GM18498 (cell line): Measurements from ENCODE around the gene ARID5A.
A peak's percentile ranks its signal among the peaks of the same experiment; 100 is the strongest.
"Not testable (repeated sequence)": the region's sequence is repeated elsewhere in the genome, so short reads cannot be mapped to it uniquely, and the experiment has no call there.

ENCODE experiments used
- ATAC-seq: cut with Tn5 transposase; IDR thresholded peaks from one replicate; pipeline ENCODE4 v1.9.1; 2021; ENCODE audit warnings: mild to moderate bottlenecking, moderate library complexity; ENCODE audit not compliant: unreplicated experiment

ARID5A gene

DNA sequence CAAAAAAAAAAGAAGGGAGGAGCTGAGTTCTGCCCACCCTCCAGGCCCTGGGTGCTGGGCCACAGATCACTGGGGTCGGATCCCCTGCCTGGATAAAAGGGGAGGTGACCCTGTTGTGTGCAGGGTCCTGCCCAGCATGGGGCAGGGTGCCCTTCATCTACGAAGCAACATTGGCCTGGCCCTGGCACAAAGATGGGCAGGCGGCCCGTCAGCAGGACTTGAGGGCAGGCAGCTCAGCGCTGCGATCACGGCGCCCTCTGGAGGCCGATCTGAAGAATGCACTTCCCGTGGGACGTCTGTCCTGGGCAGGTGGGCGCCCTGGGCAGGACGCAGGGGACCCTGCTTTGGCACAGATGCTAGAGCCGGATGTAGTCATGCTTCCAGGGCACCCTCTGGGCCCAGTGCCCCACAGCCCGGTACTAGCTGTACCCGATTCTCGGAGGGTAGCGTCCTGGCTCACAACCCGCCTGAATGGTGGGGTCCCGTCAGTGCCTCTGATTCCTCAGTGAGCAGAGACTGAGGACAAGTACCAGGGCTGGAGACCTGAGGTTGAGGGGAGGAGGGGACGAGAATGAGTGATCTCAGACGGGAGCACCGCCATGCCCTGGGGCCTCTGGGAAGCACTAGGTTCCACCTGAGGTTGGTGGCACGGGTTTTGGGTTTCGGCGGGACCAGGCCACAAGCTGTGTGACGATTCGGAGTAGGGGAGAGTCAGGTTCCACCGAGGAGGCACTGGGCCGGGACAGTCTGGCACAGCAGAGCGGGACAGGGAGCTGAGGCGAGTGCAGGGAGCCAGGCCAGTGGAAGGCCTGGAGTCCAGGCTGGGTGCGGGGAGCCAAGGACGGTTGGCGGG lies 18.0 kb downstream of the ARID5A start:
- peak; percentile 49 for ATAC-seq

DNA sequence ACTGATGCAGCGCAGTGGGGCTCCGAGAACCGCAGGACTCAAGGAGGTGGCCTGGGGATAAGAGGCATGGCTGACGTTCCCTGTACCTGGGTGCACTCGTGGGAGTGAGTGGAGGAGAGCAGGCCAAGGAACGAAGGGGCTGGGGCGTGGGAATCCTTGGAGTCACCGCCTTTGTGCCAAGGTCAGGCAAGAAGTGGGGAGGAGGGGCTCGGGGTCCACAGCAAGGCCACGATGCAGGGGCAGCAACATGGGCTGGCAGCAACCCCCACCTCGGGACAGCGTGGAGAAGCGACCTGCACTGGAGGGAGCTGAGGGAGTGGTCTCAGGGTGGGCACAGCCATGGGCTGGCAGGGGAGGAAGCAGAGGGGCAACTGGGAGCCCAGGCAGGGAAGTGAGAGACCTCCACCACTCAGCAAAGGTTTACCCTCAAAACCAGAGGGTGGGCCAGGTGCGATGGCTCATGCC lies 18.6 kb downstream of the ARID5A start:
- ATAC-seq, result no peak

DNA sequence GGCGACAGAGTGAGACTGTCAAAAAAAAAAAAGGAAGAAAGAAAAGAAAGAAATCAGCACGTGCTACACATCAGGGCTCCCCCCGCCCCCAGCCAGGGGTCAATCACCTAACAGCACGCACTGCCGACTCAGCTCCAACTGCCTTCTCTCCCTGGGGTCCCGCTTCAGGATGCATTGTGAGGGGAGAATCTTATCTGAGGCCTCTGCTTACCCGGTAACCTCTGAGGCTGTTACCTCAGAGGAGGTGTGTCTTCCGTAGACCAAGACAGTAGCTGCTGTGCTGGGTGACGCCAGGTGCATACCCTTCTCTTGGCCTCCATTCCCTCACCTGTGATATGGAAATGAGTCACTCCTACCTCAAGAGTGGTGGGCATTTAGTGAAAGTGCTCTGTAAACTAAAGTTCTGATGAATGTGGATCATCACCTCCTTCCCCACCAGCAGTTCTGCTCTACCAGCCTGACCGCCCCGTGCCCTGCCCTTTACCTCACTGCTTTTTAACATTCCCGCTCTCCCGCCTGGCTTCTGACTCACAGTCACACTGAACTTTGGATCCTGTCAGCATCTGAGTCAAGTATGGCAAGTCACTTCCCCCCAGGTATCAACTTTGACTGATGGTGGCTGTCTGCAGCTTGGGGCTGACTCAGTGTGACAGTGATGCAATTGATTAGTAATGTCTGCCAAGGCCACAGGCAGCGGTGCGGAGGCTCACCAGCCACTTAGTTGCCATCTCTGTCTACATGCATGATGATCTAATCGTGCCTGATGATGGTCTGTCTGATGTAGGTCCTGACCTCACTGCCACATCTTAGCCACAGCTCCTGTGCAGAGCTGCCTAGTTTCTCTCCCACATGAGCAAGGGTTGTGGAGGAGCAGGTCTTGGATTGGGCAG lies 20.1 kb downstream of the ARID5A start:
- no peak for ATAC-seq

DNA sequence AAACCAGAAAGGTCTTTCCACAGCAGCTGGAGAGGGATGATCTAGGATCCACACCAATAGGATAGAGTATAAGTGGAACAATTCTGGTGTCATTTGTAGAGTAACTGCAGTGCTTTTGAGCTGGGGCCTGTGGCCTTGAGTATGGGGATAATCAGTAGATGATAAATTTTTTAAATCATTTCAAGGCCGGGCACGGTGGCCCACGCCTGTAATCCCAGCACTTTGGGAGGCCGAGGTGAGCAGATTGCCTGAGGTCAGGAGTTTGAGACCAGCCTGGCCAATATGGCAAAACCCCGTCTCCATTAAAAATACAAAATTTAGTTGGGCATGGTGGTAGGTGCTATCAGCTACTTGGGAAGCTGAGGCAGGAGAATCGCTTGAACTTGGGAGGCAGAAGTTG lies 20.9 kb downstream of the ARID5A start:
- not testable (repeated sequence) for ATAC-seq

DNA sequence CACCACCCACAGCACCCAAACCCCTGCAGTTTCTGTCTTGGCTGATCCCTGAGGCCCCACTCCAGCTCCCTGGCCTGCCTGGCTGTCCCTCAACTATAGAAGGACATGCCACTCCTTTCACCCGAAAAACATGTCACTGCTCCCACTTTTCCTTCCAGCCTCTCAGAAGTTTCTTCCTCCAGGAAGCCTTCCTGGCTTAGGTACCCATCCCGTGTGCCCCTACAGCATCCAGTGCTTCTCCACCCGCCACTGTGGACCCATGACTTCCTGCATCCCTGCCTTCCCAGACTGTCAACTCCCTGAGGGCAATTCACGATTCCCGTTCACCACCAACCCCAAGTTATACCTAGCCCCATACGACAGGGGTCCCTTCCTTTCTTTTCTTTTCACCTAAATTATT lies 21.5 kb downstream of the ARID5A start:
- no peak for ATAC-seq

DNA sequence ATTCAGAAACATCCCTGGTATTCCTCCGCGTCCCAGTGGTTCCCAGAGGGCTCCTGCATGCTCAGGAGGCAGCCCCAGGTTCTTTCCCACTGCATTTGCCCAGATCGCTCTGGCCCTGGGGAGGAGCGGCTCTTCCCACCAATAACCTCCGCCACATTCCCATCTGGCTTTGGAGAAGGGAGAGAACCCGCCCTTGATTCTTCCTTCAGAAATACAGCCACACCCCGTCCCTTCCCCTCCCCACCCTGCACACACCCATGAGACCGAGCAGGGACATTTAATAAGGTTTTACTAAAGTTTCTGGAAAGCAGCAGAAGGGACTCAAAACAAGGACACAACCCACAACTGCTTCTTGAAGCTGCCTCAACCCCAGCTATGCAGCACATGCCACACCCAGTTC lies 21.9 kb downstream of the ARID5A start:
- no peak for ATAC-seq

DNA sequence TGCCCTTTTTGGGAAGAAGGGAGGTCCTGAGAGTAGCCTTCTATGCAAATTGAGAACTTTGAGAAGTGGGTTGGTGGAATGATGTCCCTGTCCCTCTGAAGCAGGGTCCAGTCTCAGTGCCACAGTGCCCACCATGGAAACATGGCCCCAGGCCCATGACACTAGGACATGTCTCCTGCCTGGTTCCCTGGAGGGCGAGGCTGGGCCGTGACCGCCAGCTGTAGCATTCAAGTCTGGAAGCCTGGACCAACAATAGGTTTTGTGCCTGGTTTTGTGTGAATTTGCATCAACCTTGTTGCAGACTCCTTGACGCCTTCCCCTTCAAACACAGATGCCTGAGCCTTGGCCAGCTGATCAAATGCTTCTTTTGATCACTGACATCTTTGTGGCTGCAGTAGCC lies 27.5 kb downstream of the ARID5A start:
- ATAC-seq, result no peak

DNA sequence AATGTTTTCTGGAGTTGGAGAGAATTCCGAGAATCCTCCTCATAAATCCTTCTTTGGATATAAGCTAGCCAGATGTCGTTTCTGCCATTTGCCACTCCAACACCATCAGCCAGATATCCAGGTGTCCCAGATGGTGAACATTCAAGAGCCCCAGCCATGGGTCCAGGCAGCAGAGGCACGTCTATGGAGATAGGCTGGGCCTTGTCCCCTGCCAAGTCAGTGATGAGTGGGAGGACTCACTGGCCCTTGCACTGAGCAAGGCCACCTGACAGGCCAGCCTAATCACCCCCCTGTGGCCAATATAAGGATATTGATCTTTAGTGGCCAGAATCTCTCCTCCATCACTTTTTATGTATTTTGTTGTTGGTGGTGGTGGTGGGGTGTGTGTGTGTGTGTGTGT lies 28.0 kb downstream of the ARID5A start:
- no peak for ATAC-seq

DNA sequence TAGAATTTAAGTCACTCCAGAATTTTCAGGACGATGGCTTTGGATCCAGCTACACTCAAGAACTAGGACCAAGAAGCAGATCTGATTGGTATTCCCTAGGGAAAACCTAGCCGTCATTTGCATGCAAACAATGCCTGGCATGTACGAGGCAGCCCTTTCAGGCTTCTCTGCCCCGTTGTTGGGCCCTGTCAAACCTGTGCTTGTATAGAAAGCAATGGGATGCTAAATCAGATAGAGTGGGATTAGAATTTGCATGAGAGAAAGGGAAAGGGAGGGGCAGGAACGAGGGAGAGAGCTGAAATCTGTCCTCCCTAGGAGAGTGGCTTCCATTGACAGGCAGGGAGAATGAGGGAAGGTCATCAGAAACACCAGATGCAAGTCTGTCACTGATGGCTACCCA lies 28.6 kb downstream of the ARID5A start:
- no peak for ATAC-seq

DNA sequence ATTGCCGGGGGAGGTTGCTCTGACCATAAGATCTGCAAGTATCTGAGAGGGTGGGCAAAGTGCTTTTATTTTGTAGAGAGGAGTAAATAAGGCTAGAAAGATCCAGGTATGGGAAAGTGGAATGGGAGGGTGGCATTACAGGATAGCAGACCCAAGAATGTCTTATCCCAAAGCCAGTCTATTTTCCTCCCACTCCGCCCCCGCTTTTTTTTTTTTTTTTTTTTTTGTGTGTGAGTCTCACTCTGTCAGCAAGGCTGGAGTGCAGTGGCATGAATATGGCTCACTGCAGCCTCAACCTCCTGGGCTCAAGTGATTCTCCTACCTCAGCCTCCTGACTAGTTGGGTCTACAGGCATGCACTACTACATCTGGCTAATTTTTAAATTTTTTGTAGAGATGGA lies 31.5 kb downstream of the ARID5A start:
- no peak for ATAC-seq

DNA sequence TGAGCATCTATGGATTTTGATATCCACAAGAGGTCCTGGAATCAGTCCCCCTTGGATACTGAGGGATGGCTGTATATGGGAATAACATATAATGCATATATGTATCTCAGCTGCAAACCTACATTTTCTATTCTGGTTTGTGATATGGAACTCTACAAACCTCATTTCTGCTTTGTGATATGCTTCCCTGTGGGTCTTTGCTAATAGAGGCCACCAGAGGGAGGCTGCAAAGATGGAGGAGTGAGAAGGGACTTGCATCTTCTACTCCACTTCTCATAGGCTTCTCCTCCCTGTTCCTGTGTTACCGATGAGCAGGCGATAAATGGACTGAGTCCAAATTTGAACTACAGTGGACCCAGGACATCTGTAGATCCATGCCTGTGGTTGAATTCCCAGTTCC lies 37.8 kb downstream of the ARID5A start:
- no peak for ATAC-seq

DNA sequence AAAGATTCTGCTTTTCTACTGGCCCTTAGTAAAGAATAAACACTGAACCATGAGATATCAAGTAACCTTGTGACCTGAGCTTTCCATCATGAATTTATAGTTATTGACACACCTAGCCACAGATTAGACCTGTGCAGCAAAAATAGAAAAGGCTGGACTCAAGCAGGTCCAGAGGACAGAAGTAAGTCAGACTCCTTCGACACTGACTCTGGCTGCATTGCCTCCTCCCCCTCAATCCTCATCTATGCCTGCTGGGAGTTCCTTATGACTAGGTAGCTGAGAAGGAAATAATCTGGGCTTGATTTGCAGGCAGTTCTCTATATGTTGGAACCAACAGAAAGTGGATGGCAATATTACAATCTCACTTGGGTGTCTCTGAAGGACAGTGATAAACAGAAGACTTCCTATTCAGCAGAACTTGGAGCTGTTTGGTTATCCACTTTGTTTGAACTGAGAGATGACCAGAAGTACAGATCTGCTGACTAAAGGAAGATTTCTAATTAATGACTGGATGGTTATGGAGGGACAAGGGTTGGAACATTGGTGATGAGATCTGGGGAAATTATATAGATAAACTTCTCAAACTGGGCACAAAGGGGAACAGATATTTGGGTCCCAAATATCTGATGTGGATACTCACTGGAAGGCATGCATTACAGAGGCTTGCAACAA lies 39.4 kb downstream of the ARID5A start:
- ATAC-seq, result no peak

DNA sequence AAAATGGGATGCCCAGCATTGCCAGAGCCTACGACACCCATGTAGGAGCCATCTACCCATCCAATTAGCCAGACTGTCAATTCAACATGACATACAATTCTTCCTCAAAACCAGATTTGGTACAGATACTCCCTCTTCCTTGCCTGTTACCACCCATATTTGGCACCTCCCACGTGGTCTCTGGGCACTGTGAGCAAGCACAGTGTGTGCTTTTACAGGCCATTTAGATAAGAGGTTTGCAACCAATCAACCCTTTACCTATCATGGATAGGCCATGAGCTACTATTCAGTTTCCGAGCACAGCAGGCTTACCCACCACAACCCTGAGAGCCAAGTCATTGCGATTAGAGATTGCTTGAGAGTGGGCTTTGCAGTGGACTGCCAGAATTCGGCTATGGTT lies 40.9 kb downstream of the ARID5A start:
- no peak for ATAC-seq

DNA sequence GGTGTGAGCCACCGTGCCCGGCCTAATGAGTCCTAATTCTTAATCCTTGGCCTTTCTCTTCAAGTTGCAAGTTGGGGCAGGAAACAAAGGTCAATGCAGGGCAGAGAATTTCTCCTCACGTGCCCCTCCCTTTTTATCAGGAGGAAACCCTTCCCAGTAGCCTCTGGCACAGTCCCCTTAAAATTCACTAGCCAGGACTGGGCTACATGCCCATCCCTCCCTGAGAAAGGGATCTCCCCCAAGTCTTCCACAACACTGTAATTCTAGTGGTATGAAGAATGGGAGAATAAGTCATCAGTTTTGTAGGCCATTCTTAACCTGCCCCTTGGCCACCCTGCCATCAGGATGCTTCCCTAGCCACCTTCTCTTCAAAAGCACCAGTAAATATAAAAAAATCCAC lies 42.2 kb downstream of the ARID5A start:
- ATAC-seq, result no peak

DNA sequence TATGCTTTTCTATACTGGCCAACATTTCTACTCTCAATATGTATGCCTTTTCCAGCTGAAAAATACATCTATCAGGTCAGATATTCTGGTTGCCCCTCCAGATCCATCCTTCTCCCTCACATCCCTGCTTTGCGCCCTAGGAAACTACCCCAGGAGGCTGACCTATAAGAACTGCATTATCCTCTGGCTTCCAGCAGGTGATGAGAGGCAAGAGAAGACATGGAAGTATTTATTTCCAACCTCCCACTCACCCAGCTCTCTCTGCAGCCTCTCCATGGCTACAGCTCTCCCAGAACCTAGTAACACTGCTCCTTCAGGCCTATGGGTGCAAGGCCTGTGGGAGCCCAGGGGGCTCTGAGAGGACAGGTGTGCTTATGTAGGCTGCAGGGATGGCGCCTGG lies 42.9 kb downstream of the ARID5A start:
- ATAC-seq, result no peak

DNA sequence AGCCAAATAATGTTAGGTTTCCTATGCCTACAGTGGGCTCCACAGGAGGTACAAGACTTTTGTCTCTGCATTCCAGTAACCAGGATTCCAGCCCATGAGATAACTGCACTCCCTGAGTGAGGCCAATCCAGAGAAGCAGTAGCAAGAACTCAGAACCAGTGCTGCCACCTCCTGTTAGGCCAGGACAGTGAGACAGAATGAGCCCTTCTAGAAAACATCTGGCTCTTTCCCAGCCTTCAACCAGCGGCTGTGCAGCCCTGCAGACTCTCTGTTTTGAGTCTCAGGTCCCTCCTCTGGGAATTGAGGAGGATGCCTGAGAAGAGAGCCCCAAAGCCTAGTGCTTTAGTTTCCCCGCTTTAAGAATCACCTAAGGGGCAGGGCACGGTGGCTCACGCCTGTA lies 44.2 kb downstream of the ARID5A start:
- ATAC-seq, result no peak

DNA sequence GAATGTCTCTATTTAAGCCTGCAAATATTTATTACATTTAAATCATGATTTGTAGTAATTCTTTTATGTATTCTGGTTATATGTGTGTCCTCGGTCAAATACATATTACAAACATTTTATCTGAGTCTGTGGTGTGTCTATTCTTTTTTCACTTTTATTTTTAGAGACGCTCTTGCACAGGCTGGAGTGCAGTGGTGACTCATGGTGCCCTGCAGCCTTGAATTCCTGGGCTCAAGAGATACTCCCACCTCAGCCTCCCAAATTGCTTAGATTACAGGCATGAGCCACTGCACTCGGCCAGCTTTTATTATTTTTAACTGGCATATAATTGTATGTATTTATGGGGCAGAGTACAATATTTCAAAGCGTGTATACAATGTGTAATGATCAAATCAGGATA lies 47.5 kb downstream of the ARID5A start:
- ATAC-seq, result no peak

DNA sequence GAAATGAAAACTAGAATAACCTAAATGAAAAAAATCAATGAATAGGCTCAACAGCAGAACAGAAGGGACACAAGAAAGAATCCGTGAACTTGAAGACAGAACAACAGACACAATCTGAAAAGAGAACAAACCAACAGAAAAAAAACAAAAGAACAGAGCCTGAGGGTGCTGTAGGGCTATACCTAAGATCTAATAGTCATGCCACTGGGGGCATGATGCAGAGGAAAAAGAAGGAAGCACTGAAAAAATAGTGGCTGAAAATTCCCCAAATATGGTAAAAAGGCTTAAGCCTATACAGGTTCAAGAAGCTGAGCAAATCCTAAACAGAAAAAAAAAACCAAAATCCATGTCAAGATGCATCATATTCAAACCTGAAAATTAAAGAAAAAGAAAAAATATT lies 51.3 kb downstream of the ARID5A start:
- ATAC-seq, result no peak

DNA sequence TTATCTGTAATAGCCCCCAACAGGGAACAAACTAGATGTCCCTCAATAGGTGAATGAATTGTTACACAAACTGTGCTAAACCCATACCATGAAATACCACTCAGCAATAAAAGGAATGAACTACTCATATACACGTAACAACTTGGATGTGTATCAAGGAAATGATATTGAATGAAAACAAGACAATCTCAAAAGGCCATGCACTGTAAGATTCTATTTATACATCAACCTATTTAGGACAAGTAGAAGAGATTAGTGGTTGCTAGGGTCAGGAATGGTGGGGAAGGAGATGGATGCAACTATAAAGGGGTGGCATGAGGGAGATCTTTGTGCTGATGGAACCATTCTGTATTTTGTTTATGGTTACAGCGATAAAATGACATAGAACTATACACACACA lies 54.5 kb downstream of the ARID5A start:
- ATAC-seq, result no peak

DNA sequence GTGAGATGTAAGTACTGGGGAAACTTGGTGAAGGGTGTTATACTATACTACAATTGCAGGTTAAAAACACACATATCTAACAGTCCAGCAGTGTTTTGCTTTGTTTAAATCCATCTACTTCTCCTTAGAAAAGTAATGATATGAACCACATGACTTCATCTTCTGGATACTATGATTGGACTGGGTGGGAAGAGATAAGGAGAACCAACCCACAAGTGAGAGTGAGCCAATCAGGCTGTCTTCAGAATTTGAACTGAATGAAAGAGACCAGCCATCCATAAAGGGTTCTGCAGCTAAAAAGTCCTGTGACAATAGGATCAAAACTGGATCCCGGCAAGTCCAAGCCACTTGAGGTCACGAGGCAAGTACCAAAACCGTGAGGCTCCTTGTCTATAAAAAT lies 54.9 kb downstream of the ARID5A start:
- no peak for ATAC-seq

DNA sequence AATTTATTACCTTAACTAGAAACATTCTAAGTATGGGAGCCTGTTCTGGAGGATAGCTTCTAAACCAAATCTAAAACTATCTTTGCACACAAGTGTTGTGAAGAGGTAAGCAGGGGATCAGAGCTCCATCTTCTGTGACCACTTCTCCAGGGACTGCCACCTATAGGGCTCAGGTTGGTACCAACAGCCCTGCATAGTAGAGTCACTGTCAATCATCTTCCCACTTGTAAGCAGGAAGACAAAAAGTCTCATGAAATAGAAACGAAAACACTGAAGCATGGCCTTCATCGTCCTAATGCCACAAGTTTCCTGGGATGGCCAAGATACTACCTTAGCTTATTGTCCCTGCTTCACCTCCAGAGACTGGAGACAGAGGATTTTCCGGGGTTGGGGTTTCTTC lies 57.7 kb downstream of the ARID5A start:
- no peak for ATAC-seq
